Ishikawa (cell line): ENCODE data around the gene PLEKHA6.

Experiments
- CEBPB ChIP-seq: IDR thresholded peaks from 2 replicates; pipeline ENCODE4 v1.6.1; 2012
- CREB1 ChIP-seq: IDR thresholded peaks from 2 replicates; pipeline ENCODE4 v1.6.1; 2012; ENCODE audit warnings: low read depth
- EGR1 ChIP-seq: IDR thresholded peaks from 2 replicates; pipeline ENCODE4 v1.6.1; 2012
- EP300 ChIP-seq: IDR thresholded peaks from 2 replicates; pipeline ENCODE4 v1.6.1; 2012; ENCODE audit warnings: borderline replicate concordance
- FOXM1 ChIP-seq: IDR thresholded peaks from 2 replicates; pipeline ENCODE4 v1.6.1; 2012; ENCODE audit warnings: low read depth, borderline replicate concordance
- MAX ChIP-seq: IDR thresholded peaks from 2 replicates; pipeline ENCODE4 v1.6.1; 2012
- NFIC ChIP-seq: IDR thresholded peaks from 2 replicates; pipeline ENCODE4 v1.6.1; 2012
- RAD21 ChIP-seq: IDR thresholded peaks from 2 replicates; pipeline ENCODE4 v1.6.1; 2012; ENCODE audit warnings: low read depth
- REST ChIP-seq: IDR thresholded peaks from 2 replicates; pipeline ENCODE4 v1.6.1; 2012; ENCODE audit warnings: low read depth, mild to moderate bottlenecking
- TAF1 ChIP-seq: IDR thresholded peaks from 2 replicates; pipeline ENCODE4 v1.6.1; 2012; ENCODE audit warnings: low read depth, mild to moderate bottlenecking
- TCF12 ChIP-seq: IDR thresholded peaks from 2 replicates; pipeline ENCODE4 v1.6.1; 2012; ENCODE audit warnings: low read depth
- TEAD4 ChIP-seq: IDR thresholded peaks from 2 replicates; pipeline ENCODE4 v1.6.1; 2012
- USF1 ChIP-seq: IDR thresholded peaks from 2 replicates; pipeline ENCODE4 v1.6.1; 2012
- YY1 ChIP-seq: IDR thresholded peaks from 2 replicates; pipeline ENCODE4 v1.6.1; 2012; ENCODE audit warnings: low read depth
- ZBTB7A ChIP-seq: IDR thresholded peaks from 2 replicates; pipeline ENCODE4 v1.6.1; 2012; ENCODE audit warnings: low read depth

The PLEKHA6 gene

GRCh38 chr1:204264805-204265204 is 94.9 kb downstream of the PLEKHA6 start:
- no peak for TF ChIP-seq CREB1
- no peak for TF ChIP-seq ZBTB7A
- no peak for TF ChIP-seq RAD21
- no peak for TF ChIP-seq CEBPB
- TF ChIP-seq MAX = no peak
- TF ChIP-seq TCF12 = no peak
- no peak for TF ChIP-seq EP300
- TF ChIP-seq TEAD4 = no peak
- TF ChIP-seq TAF1 = no peak
- no peak for TF ChIP-seq REST
- no peak for TF ChIP-seq NFIC
- TF ChIP-seq USF1 = no peak
- TF ChIP-seq EGR1 = no peak
- TF ChIP-seq YY1 = no peak
- no peak for TF ChIP-seq FOXM1

- TF ChIP-seq REST = no peak
These were observed 96.3 kb downstream of the PLEKHA6 start for GRCh38 chr1:204263254-204263910.

GRCh38 chr1:204262506-204263253 is 97.0 kb downstream of the PLEKHA6 start:
- no peak for TF ChIP-seq RAD21
- no peak for TF ChIP-seq TAF1
- no peak for TF ChIP-seq FOXM1
- TF ChIP-seq MAX = no peak
- no peak for TF ChIP-seq ZBTB7A
- TF ChIP-seq YY1 = no peak
- TF ChIP-seq TCF12 = no peak
- TF ChIP-seq EP300 = no peak
- no peak for TF ChIP-seq USF1
- no peak for TF ChIP-seq EGR1
- no peak for TF ChIP-seq CEBPB
- no peak for TF ChIP-seq NFIC

- TF ChIP-seq YY1 (no peak), MAX (no peak), EP300 (no peak), NFIC (no peak), CEBPB (no peak), CREB1 (no peak), RAD21 (no peak), EGR1 (no peak), TCF12 (no peak)
These were observed 97.8 kb downstream of the PLEKHA6 start for GRCh38 chr1:204261746-204262505.

GRCh38 chr1:204261266-204261665 is 98.5 kb downstream of the PLEKHA6 start:
- no peak for TF ChIP-seq RAD21
- TF ChIP-seq FOXM1 = no peak
- no peak for TF ChIP-seq YY1
- no peak for TF ChIP-seq TEAD4
- TF ChIP-seq USF1 = no peak
- no peak for TF ChIP-seq EP300
- no peak for TF ChIP-seq CEBPB
